Caki2 (cell line): ENCODE data around the gene GRIN2A. TPM values are rescaled to one million over a fixed set of nuclear protein-coding genes. Genes with fewer than 3 reads are reported as not detected.

Experiments
- DNase-seq: peaks from one replicate; pipeline ENCODE4 v3.0.0-alpha.2; 2015; ENCODE audit warnings: low read depth
- in situ Hi-C: cut with HindIII; loops from 2 replicates; pipeline ENCODE4 v1.10.0; 2016; ENCODE audit warnings: low sequenced_read_pairs, low pct_unique_long_range_greater_than_20kb, mixed read lengths
- total RNA-seq: library from RNA; depleted of rRNA; stranded (reverse); fragments of >200 nt; shearing (Covaris generic); gene quantifications from 2 replicates; pipeline ENCODE4 v1.2.3, GENCODE V29; 2014; ENCODE audit warnings: low replicate concordance; rRNA removed

The GRIN2A gene
- total RNA-seq, 1 experiment from 2014 or later: not detected

DNA sequence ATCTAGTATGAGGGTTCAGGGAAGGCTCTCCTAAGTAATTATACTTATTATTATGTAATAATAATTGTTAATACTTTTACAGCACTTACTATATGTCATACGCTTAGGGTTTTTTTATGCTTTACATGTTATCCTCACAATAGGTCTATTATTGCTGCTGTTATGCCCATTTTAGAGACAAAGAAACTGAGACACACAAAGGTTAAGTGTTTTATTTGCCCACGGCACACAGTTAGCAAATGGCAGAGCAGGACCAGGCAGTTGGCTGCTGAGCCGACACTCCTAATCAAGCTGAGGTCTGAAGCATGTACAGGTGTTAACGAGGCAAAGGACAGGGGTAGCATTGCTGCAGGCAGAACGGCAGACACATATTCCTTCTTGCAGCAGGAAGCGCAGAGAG, 443.5 kb downstream of the GRIN2A start:
- in situ Hi-C loops: no loop called here
- DNase-seq: no peak

DNA sequence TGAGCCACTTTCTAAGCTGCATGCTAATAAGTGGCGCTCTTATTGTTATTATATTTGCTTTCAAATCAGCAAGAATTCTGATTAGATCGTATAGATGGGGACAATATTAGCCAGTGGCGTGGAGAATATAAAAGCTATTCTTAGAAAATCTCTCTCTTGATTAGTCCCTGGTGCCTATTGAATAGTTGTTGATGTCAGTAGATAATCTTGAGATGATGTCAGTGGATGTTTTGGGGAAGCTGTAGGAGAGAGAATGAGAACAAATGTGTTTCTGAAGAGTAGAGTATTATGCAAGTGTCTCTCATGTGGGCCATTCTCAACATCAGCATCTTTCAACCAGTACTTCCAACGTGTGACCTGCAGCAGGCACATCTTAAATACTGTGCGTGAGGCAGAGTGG, 445.7 kb downstream of the GRIN2A start:
- in situ Hi-C loops: no loop called here

DNA sequence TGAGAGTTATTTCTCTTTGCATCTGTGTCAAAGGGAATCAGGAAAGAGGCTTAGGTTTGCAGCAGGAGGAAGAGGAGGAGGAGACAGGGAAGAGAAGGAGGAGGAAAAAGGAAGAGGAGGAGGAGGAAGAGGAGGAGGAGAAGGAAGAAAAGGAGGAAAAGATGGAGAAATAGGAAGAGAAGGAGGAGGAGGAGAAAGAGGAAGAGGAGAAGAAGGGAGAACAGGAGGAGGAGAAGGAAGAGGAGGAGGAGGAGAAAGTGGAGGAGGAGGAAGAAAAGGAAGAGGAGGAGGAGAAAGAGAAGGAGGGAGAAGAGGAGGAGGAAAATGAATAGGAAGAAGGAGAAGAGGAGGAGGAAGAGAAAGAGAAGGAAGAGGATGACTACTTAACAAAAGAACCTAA, 459.1 kb downstream of the GRIN2A start:
- no peak for DNase-seq
- in situ Hi-C loops: no loop called here

More for the DNA sequence above, 445.7 kb downstream of the GRIN2A start:
- DNase-seq: no peak

DNA sequence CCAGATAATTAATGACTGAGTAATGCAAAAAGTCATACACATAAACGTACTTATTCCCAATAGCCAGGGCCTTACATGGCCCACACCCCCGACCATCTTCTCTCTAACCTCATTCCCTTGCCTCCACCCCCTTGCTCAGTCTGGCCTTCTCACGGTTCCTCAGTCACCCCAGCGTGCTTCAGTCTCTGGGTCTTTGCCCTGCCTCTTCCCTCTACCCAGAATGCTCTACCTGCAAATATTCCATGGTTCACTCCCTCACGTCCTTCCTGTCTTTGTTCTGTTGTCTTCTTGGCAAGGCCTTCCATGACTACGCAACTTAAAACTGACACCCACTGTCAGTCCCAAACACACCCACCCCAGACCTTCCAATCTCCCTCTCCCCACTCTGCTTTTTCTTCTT, 468.3 kb downstream of the GRIN2A start:
- in situ Hi-C loops: no loop called here
- no peak for DNase-seq

DNA sequence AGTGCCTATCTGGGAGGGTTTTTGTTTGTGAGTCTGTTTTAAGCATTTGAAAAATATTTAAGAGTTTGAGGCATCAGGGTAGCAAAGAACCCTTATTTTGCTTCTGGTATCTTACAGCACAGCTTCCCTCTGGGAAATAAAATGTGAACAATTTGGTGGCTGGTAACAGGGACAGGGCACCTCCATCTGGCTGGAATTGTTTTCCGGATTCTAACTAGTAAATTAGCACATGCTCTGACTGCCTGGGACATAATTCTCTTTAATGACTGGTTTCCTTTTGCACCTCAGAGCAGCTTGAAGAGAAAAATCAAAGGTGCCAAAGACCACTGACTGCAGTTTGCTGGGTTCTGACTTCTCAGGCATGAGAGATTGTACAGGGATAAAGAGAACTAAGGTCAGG, 469.1 kb downstream of the GRIN2A start:
- in situ Hi-C loops: no loop called here
- DNase-seq: no peak

- no peak for DNase-seq
- in situ Hi-C loops: no loop called here
Observed at GRCh38 chr16:9708972-9709620, 473.1 kb downstream of the GRIN2A start.

- in situ Hi-C loops: no loop called here
Observed at GRCh38 chr16:9706217-9706836, 475.9 kb downstream of the GRIN2A start.

DNA sequence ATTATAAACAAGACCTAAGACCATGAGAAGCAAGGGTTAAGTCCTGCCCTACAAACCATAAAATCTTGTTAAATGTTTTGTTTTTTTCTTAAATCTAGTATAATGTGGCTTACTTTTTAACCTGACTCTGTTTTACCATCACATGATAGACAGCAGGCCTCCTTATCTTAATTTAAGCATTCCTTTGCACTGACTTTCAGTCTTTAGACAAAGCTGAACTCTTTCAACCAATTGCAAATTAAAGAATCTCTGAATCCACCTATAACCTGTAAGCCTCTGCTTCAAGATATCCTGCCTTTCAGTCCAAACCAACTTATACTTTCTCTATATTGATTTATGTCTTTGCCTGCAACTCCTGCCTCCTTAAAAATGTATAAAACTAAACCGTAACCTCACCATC, 478.5 kb downstream of the GRIN2A start:
- in situ Hi-C loops: no loop called here
- peak; percentile 40 for DNase-seq

More at GRCh38 chr16:9706217-9706836, 475.9 kb downstream of the GRIN2A start:
- peak; percentile 16 for DNase-seq

Other genes with a start within 250 kb of the GRIN2A start
- 9.3 and 12.9 TPM in 2 replicates for gene ATF7IP2, start 203.6 kb upstream of the GRIN2A start, total RNA-seq